K562 (cell line): ENCODE measurements around the gene RAD17. TPM values are rescaled to one million over a fixed set of nuclear protein-coding genes. Genes with fewer than 3 reads are reported as not detected.

Experiments
- ATAC-seq: fragments of 200-7000 bp; cut with Tn5 transposase; 3 replicates; pipeline ENCODE4 v1.9.1; 2020; ENCODE audit warnings: moderate library complexity
- BruUV-seq: library from RNA; stranded (reverse); fragments of 400-500 nt; replicated peaks from 2 replicates; lab custom pipeline; 2021; lab: Mats Ljungman, UMichigan
- CTCF ChIA-PET: fragments of 300-600 bp; formaldehyde crosslinking; extraction: SDS; loops from one replicate; lab custom pipeline; 2021; ENCODE audit warnings: low intra/inter-chr PET ratio; lab: Yijun Ruan, JAX
- POLR2A ChIA-PET: fragments of 300-600, 350-650 bp; sonication (Branson Sonifier 250); formaldehyde crosslinking; extraction: SDS; loops from one replicate; lab custom pipeline; 2021; ENCODE audit warnings: antibody characterized with exemption, inconsistent platforms; lab: Yijun Ruan, JAX
- DNase-seq, 4 experiments: peaks; one replicate each; pipeline versions ENCODE4 v3.0.0 to v3.0.0-alpha.2; 2011 to 2018; ENCODE audit warnings: low spot score in 3 of 4, mixed read lengths in 3 of 4; ENCODE audit errors: extremely low read depth in 1 of 4
- FAIRE-seq: peaks from 2 replicates; lab custom pipeline; 2011; peaks lifted over from hg19 to GRCh38; lab: Jason Lieb, UNC
- H2AFZ ChIP-seq: 2 replicates; pipeline ENCODE4 v1.6.0; 2011; ENCODE audit warnings: low read depth, low read length, control low read depth, inconsistent platforms
- H3K27ac ChIP-seq: fragments of 200-600 bp; 3 replicates; pipeline ENCODE4 v1.8.0; 2011; ENCODE audit warnings: low read depth, mild to moderate bottlenecking, control low read depth, inconsistent platforms, low read length, moderate library complexity, mixed read lengths; ENCODE audit errors: extremely low read depth
- H3K27me3 ChIP-seq, 2 experiments: fragments of 300-600 bp in 1 of 2; 2 replicates in 1 of 2; 3 replicates in 1 of 2; pipeline versions ENCODE4 v1.6.0 to v1.8.0; 2011; ENCODE audit warnings: inconsistent platforms in 2 of 2, low read length in 2 of 2, mild to moderate bottlenecking in 1 of 2, mixed read lengths in 1 of 2, moderate library complexity in 1 of 2; ENCODE audit not compliant: control insufficient read depth in 2 of 2, insufficient read depth in 2 of 2
- H3K36me3 ChIP-seq: fragments of 300-600 bp; 3 replicates; pipeline ENCODE4 v1.8.0; 2011; ENCODE audit warnings: mild to moderate bottlenecking, low read length, inconsistent platforms; ENCODE audit not compliant: control insufficient read depth, insufficient read depth
- H3K4me1 ChIP-seq, 2 experiments: fragments of 200-600 bp in 1 of 2; replicated peaks in 1 of 2; 2 replicates in 1 of 2; 3 replicates in 1 of 2; pipeline versions ENCODE4 v1.5.1 to v1.8.0; 2011; ENCODE audit warnings: inconsistent platforms in 2 of 2, low read length in 2 of 2, mild to moderate bottlenecking in 1 of 2, mixed read lengths in 1 of 2, moderate library complexity in 1 of 2; ENCODE audit not compliant: control insufficient read depth in 2 of 2, insufficient read depth in 2 of 2
- H3K4me2 ChIP-seq: 2 replicates; pipeline ENCODE4 v1.6.1; 2011; ENCODE audit warnings: low read length, control low read depth, inconsistent platforms, mixed read lengths; ENCODE audit not compliant: insufficient read depth
- H3K4me3 ChIP-seq: fragments of 200-600 bp; sonication (generic), shearing (Covaris generic); 2 replicates; pipeline ENCODE4 v1.5.1; 2016; ENCODE audit warnings: control low read depth, inconsistent platforms
- H3K79me2 ChIP-seq: fragments of 200-600 bp; 3 replicates; pipeline ENCODE4 v1.8.0; 2011; ENCODE audit warnings: low read length, inconsistent platforms; ENCODE audit not compliant: control insufficient read depth, insufficient read depth
- H3K9ac ChIP-seq, 2 experiments: 2 replicates each; pipeline versions ENCODE4 v1.6.0 to v1.6.1; 2011; ENCODE audit warnings: low read depth in 2 of 2, low read length in 2 of 2, control low read depth in 1 of 2, inconsistent platforms in 1 of 2, mild to moderate bottlenecking in 1 of 2, mixed read lengths in 1 of 2; ENCODE audit not compliant: insufficient read depth in 1 of 2
- H3K9me1 ChIP-seq: one replicate; pipeline ENCODE4 v1.6.0; 2011; ENCODE audit warnings: inconsistent platforms, mild to moderate bottlenecking, low read length, moderate library complexity; ENCODE audit not compliant: control insufficient read depth, insufficient read depth
- H3K9me3 ChIP-seq: replicated peaks from 2 replicates; pipeline ENCODE4 v1.5.1; 2011; ENCODE audit warnings: low read depth, low read length, inconsistent platforms; ENCODE audit not compliant: control insufficient read depth, insufficient read depth
- H4K20me1 ChIP-seq: replicated peaks from 2 replicates; pipeline ENCODE4 v1.6.1; 2011; ENCODE audit warnings: low read length, inconsistent platforms, mixed read lengths; ENCODE audit not compliant: control insufficient read depth, insufficient read depth
- CTBP1 ChIP-seq: fragments of 450-650 bp; IDR thresholded peaks from 2 replicates; pipeline ENCODE4 v1.6.1; 2016; ENCODE audit warnings: borderline replicate concordance
- DPF2 ChIP-seq: fragments of 450-650 bp; IDR thresholded peaks from 2 replicates; pipeline ENCODE4 v1.6.1; 2016
- FOXP1 ChIP-seq: sonication (generic); formaldehyde crosslinking; IDR thresholded peaks from 2 replicates; pipeline ENCODE4 v1.8.0; 2022; ENCODE audit warnings: mild to moderate bottlenecking, missing genetic modification reagents
- KDM5B ChIP-seq: fragments of 200-600 bp; sonication (generic); IDR thresholded peaks from 2 replicates; pipeline ENCODE4 v1.6.1; 2012; ENCODE audit warnings: low read depth, mild to moderate bottlenecking, moderate library complexity, low read length, control low read depth, inconsistent platforms; ENCODE audit not compliant: insufficient replicate concordance
- MIER1 ChIP-seq: fragments of 450-650 bp; IDR thresholded peaks from 2 replicates; pipeline ENCODE4 v1.6.1; 2016; ENCODE audit warnings: antibody characterized with exemption, mild to moderate bottlenecking, low read depth
- MYBL2 ChIP-seq, 2 experiments: fragments of 450-650 bp in 1 of 2; sonication (generic) in 1 of 2; formaldehyde crosslinking in 1 of 2; IDR thresholded peaks; 2 replicates each; pipeline versions ENCODE4 v1.6.1 to v1.8.1; 2017 to 2022; ENCODE audit warnings: borderline replicate concordance in 1 of 2, inconsistent platforms in 1 of 2, low read depth in 1 of 2, mild to moderate bottlenecking in 1 of 2, missing genetic modification reagents in 1 of 2, moderate library complexity in 1 of 2
- RFX5 ChIP-seq: IDR thresholded peaks from 2 replicates; pipeline ENCODE4 v1.6.1; 2011; ENCODE audit warnings: low read depth, mild to moderate bottlenecking, improper control_type of control experiment, low read length
- SIRT6 ChIP-seq: IDR thresholded peaks from one replicate; pipeline ENCODE4 v1.6.1; 2012; ENCODE audit warnings: low read depth, mild to moderate bottlenecking, control low read depth, inconsistent platforms, low read length, moderate library complexity
- SMARCA5 ChIP-seq: fragments of 450-650 bp; IDR thresholded peaks from 2 replicates; pipeline ENCODE4 v1.6.1; 2016
- SUPT5H ChIP-seq: fragments of 450-650 bp; IDR thresholded peaks from 2 replicates; pipeline ENCODE4 v1.6.1; 2016
- TAF15 ChIP-seq: fragments of 200-400 bp; formaldehyde crosslinking; IDR thresholded peaks from 2 replicates; pipeline ENCODE4 v1.6.1; 2017; ENCODE audit warnings: mild to moderate bottlenecking, low read depth, low read length, moderate library complexity
- ZNF175 ChIP-seq: fragments of 200-800 bp; sonication (Bioruptor generic); IDR thresholded peaks from 2 replicates; pipeline ENCODE4 v1.6.1; 2016; ENCODE audit warnings: low read depth, mild to moderate bottlenecking, missing genetic modification characterization, missing compliant biosample characterization
- ZNF324 ChIP-seq: fragments of 250-450 bp; sonication (Bioruptor Pico); IDR thresholded peaks from 2 replicates; pipeline ENCODE4 v1.4.0; 2020; ENCODE audit warnings: mild to moderate bottlenecking
- ZNF436 ChIP-seq: fragments of 250-450, 450-650 bp; sonication (Bioruptor Pico); formaldehyde crosslinking; IDR thresholded peaks from 2 replicates; pipeline ENCODE4 v1.7.0; 2020; ENCODE audit warnings: mild to moderate bottlenecking
- ZNF644 ChIP-seq: fragments of 200-800 bp; sonication (Bioruptor generic); IDR thresholded peaks from 2 replicates; pipeline ENCODE4 v1.6.1; 2016; ENCODE audit warnings: low read depth, missing genetic modification characterization, missing compliant biosample characterization
- in situ Hi-C: fragments of 300-500 bp; cut with MboI; formaldehyde crosslinking; loops from 4 replicates; pipeline ENCODE4 v1.15.0; 2018; ENCODE audit warnings: inconsistent platforms, mixed read lengths
- intact Hi-C: fragments of 100-400 bp; cut with micrococcal nuclease; formaldehyde crosslinking; loops from 2 replicates; pipeline ENCODE4 v1.14.2; 2022
- polyA plus RNA-seq, 8 experiments: library from polyadenylated mRNA; depleted of rRNA in 4 of 8; stranded (reverse) in 5 of 8; unstranded in 3 of 8; fragments of >200 nt; fragmentation: Nextera tagmentation in 2 of 8; fragmentation: Illumina TruSeq in 1 of 8; extraction: Ambion mirVana in 2 of 8; extraction: Trizol in 1 of 8; gene quantifications; 2 replicates each; pipeline versions ENCODE4 v1.2.1 to v1.2.3, GENCODE V29; 2011 to 2014; ENCODE audit warnings: inconsistent platforms in 1 of 8, missing spikeins in 1 of 8
- total RNA-seq, 7 experiments: library from RNA; depleted of rRNA in 6 of 7; stranded (reverse); fragments of >200 nt in 6 of 7; fragmentation: Illumina TruSeq in 2 of 7; extraction: Trizol in 2 of 7; gene quantifications; 2 replicates each; pipeline versions ENCODE4 v1.2.1 to v1.2.3, GENCODE V29; 2011 to 2021; ENCODE audit warnings: low replicate concordance in 1 of 7
- TF ChIP-seq, protein P1 (sequence below): fragments of 450-650 bp; IDR thresholded peaks from 2 replicates; pipeline ENCODE4 v1.6.1; 2017; ENCODE audit warnings: antibody characterized with exemption, mild to moderate bottlenecking

The RAD17 gene
- total and polyA plus RNA-seq, 9 of the 15 experiments (the other 6 are each of a cell fraction or from before 2014, with no cell fraction given), result 21.1 to 50.1 (median 40.1) TPM

DNA sequence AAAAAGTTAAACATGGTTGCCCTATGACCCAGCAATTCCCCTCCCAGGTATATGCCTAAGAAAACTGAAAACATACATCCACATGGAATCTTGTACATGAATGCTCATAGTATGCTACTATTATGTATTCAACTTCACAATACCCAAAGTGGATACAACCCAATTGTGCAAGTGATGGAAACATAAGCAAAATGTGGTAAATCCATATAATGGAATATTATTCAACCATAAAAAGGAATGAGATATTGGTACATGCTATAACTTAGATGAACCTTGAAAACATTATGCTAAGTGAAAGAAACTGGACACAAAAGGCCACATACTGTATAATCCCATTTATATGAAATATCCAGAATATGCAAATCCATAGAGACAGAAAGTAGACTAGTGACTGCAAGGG, 19.0 kb upstream of the RAD17 start:
- Histone ChIP-seq H3K4me1 (no peaks in the 10 kb centered on the region), H3K4me3 (no peak overlapping the region), H3K36me3 (peaks cover 52% of the 10 kb centered on the region), H3K27me3 (no peaks in the 10 kb centered on the region), H4K20me1 (no peaks in the 10 kb centered on the region), H3K9me3 (no peaks in the 10 kb centered on the region), H3K27ac (no peak overlapping the region), H3K4me2 (no peak overlapping the region), H3K79me2 (0 out of 3 replicates have a peak, but pooled peaks cover under 1% of the 10 kb centered on the region), H2AFZ (no peak overlapping the region), H3K9me1 (no peaks in the 10 kb centered on the region), H3K9ac (no peak overlapping the region)
- CTCF ChIA-PET, result no interaction called here
- DNase-seq (no peak), ATAC-seq (no peak), FAIRE-seq (no peak)
- intact Hi-C loops (no loop called here), in situ Hi-C loops (no loop called here)
- BruUV-seq, result no TSS peak
- no peak for TF ChIP-seq ZNF175 (CRISPR knock-in tag)
- TF ChIP-seq SMARCA5, result no peak
- no peak for TF ChIP-seq MIER1
- no peak for TF ChIP-seq ZNF644 (tag)
- no peak for TF ChIP-seq ZNF324 (CRISPR knock-in tag)
- no peak for TF ChIP-seq RFX5
- no peak for TF ChIP-seq TAF15
- no peak for TF ChIP-seq SUPT5H
- no peak for TF ChIP-seq MYBL2 (IDR thresholded peaks at IDR 0.05; ENCODE audit: low read depth)
- no peak for TF ChIP-seq MYBL2 (CRISPR knock-in tag; IDR thresholded peaks at IDR 0.05; ENCODE audit: borderline replicate concordance)
- TF ChIP-seq, protein P1, sequence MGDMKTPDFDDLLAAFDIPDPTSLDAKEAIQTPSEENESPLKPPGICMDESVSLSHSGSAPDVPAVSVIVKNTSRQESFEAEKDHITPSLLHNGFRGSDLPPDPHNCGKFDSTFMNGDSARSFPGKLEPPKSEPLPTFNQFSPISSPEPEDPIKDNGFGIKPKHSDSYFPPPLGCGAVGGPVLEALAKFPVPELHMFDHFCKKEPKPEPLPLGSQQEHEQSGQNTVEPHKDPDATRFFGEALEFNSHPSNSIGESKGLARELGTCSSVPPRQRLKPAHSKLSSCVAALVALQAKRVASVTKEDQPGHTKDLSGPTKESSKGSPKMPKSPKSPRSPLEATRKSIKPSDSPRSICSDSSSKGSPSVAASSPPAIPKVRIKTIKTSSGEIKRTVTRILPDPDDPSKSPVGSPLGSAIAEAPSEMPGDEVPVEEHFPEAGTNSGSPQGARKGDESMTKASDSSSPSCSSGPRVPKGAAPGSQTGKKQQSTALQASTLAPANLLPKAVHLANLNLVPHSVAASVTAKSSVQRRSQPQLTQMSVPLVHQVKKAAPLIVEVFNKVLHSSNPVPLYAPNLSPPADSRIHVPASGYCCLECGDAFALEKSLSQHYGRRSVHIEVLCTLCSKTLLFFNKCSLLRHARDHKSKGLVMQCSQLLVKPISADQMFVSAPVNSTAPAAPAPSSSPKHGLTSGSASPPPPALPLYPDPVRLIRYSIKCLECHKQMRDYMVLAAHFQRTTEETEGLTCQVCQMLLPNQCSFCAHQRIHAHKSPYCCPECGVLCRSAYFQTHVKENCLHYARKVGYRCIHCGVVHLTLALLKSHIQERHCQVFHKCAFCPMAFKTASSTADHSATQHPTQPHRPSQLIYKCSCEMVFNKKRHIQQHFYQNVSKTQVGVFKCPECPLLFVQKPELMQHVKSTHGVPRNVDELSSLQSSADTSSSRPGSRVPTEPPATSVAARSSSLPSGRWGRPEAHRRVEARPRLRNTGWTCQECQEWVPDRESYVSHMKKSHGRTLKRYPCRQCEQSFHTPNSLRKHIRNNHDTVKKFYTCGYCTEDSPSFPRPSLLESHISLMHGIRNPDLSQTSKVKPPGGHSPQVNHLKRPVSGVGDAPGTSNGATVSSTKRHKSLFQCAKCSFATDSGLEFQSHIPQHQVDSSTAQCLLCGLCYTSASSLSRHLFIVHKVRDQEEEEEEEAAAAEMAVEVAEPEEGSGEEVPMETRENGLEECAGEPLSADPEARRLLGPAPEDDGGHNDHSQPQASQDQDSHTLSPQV, result no peak
- TF ChIP-seq CTBP1, result no peak
- TF ChIP-seq FOXP1 (CRISPR knock-in tag), result no peak
- no peak for TF ChIP-seq ZNF436 (CRISPR knock-in tag)
- TF ChIP-seq KDM5B, result no peak
- no peak for TF ChIP-seq DPF2
- no peak for TF ChIP-seq SIRT6
- POLR2A ChIA-PET, result no interaction called here
